Measurements from ENCODE around the gene CHST12.
A peak's percentile ranks its signal among the peaks of the same experiment; 100 is the strongest.
"Not testable (repeated sequence)": the region's sequence is repeated elsewhere in the genome, so short reads cannot be mapped to it uniquely, and the experiment has no call there.

Gene CHST12

GRCh38 chr7:2465928-2466327 is 62.5 kb downstream of the CHST12 start:
- peak; percentile 88 to 96 for DNase-seq

DNA sequence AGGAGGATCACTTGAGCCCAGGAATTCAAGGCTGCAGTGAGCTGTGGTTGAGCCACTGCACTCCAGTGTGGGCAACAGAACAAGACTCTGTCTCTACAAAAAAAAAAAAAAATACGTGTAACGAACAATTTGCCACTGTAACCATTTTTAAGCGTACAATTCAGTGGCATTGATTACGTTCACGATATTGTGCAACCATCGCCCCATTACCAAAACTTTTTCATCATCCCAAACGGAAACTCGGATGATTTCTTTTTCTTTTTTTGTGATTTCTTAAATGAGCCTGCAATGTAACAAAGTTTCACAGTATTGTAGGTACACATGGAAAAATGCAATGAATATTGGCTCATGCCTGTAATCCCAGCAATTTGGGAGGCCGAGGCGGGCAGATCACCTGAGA is 63.3 kb downstream of the CHST12 start:
- DNase-seq, result no peak

DNA sequence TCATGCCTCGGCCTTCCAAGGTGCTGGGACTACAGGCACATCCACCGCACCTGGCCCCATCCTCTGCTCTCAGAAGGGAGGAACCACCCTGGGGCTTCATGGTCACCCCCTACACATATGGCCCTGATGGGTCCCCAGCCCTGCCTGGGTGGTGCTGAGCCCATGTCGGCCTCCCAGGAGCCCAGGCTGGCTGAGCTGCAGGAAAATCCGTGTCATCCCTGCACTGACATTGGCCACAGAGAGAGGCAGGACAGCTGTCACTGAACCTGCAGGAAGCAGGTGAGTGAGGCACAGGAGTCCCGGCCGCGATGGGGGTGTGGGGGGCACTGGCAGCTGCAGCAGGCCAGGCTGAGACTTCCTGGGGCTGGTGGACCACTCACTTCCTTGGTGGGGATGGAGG is 64.8 kb downstream of the CHST12 start:
- no peak for DNase-seq

DNA sequence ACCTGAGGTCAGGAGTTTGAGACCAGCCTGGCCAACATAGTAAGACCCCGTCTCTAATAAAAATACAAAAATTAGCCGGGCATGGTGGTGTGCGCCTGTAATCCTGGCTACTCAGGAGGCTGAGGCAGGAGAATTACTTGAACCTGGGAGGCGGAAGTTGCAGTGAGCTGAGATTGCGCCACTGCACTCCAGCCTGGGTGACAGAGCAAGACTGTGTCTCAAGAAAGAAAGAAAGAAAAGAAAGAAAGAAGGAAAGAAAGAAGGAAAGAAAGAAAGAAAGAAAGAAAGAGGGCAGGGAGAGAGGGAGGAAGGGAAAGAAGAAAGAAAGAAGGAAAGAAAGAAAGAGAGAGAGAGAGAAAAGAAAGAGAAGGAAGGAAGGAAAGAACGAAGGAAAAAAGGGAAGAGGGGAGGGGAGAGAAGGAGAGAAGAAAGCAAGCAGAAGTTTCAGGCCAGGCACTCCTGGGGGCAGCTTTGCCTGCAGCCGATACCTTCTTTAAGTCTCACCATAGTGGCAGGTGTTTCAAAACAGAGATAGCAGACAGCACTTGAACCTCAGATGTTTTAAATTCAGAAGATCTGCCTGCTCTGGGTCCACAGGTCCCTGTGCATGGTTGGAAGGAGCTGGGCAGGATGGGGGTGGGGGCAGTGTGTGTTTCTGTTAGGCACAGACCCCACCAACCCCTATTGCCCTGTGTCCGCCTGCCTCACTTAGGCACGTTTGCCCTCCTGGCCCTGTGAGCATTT is 66.2 kb downstream of the CHST12 start:
- DNase-seq, result not testable (repeated sequence)

GRCh38 chr7:2470204-2471021 is 67.0 kb downstream of the CHST12 start:
- DNase-seq, result no peak

GRCh38 chr7:2471022-2471329 is 67.6 kb downstream of the CHST12 start:
- no peak for DNase-seq

DNA sequence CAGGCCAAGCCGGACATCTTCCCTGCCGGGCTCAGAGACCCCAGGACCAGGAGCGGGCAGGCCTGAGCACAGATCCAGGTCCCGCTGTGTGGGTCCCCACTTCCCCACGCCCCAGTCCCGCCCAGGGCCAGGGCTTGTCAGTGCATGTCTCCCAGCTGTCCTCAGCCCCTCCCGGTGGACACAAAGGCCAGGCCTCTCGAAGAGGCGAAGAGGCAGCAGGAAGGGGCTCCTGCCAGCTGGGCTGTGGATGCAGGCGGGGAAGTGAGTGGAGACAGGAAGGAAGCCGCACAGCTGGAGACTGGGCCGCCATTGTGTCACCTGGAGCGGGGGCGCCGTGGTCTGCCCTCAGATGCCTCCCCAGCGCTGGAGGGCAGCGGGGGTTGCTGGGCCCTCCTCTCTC is 68.0 kb downstream of the CHST12 start:
- no peak for DNase-seq

DNA sequence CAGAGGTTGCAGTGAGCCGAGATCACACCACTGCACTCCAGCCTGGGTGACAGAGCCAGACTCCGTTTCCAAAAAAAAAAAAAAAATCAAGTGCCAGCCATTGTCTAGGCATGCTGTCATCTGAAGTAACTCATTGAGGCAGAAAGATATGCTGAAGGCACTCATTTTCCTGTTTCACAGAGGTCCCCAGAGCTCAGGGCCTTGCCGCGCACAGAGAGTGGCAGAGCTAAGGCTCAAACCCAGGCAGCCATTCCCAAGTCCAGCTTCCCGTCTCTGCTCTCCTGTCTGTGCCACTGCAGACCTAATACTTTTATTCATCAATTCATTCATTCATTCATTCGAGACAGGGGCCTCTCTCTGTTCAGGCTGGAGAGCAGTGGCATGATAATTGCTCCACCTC is 69.3 kb downstream of the CHST12 start:
- no peak for DNase-seq

GRCh38 chr7:2473496-2474180 is 70.2 kb downstream of the CHST12 start:
- no peak for DNase-seq

GRCh38 chr7:2474224-2474623 is 70.8 kb downstream of the CHST12 start:
- DNase-seq, result no peak

- no peak for DNase-seq
Measured at GRCh38 chr7:2474813-2475677, 71.6 kb downstream of the CHST12 start.

DNA sequence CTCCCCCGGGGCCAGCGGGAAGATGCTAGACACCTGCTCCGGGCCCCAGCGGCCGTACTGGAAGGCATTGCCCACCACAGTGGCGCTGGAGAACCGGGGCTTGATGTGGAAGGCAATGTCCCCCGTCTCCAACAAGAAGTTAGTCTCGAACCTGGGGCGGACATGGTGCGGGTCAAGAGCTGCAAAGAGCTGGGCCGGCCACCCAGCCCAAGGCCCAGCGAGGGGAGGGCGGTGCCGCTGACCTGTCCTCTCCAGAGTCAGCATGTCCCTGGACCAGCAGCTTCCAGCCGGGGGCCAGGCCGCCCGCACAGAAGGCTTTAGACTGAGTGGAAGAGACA is 72.2 kb downstream of the CHST12 start:
- DNase-seq, result no peak

DNA sequence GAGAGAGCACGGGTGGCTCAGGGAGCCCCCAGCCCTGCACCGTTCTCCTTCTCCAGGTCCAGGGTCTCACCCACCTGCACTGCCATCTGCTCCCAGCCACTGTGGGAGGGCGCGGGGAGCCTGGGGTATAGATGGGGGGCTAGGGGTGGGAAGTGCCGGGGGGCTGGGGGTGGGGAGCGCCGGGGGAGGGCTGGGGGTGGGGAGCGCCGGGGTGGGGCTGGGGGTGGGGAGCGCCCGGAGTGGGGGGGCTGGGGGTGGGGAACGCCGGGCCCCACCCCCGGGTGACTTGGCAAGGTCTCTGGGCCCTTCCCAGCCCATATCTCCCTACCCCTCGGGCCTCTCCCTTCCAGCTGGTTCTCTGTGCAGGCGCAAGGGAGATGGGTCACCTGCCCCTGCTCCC is 72.9 kb downstream of the CHST12 start, which contains the start of gene GRIFIN:
Gene GRIFIN, minus strand, starts transcription at position 101 of the 400 bp plus-strand sequence. Its CDS starts 15 bp downstream, at position 86.
- DNase-seq, result no peak

- DNase-seq, result no peak
Measured at GRCh38 chr7:2476776-2477446, 73.5 kb downstream of the CHST12 start.

DNA sequence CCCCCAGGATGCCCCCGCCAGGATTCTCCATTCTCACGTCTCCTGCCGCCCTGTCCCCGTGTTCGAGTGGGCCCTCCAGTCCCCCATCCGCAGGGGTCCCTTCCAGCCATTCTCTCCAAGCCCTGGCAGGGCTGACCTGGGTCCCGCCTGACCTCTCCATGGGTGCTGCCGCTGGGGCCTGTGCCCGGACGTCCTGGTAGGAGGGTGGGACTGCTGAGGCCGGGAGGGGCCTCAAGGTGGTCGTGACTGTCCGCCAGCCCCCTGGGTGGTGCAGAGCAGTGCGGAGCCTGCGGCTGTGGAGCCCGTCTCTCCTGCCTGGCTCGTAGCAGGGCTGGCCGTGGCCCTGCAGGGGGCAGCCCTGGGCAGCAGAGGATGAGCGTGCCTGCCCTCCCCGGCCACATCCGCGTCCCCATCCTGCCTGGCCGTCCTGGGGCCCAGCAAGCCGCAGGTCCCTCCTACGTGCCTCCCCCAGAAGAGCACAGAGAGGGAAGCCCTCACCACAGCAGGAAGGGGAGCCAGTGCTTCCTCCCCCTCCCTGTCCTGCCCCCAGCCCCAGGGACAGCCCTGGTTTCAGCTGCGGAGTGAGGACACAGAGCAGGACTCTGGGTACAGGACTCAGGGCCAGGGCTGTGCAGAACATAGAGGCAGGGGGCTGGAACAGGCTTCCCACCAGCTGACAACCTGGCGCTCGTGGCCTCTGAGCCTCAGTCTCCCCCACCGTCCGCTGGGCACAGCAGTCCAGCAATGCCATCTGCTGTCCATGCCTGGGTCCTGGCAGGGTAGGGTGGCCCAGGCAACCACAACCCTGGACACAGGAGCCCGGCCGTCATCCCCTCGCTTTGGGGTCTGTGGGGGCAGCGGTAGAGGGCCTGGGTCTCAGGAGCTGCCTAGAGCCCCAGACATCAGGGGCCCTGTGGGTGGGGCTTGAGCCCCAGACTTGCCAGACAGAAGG is 74.3 kb downstream of the CHST12 start:
- peak in 1 of 2 experiments; percentile 60 for DNase-seq

DNA sequence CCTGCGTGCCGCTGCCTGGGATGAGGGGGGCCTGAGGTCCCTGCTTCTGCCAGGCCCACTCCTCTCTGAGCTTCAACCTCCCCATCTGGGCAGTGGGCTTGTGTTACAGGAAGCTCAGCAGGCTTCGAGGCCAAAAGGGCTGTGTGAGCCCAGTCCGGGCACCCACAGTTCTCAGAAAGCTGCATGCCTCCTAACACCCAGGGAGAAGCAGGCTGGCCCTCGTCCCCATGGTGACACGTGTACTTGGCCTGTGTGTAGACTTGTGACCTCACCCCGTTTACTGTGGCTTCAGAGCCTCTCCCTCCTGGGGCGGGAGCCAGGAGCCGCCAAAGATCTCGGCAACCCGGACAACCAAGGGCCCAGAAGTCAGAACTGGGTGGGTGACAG is 75.0 kb downstream of the CHST12 start:
- no peak for DNase-seq

- DNase-seq, result no peak
Measured at GRCh38 chr7:2478800-2479199, 75.4 kb downstream of the CHST12 start.

GRCh38 chr7:2479276-2480069 is 76.1 kb downstream of the CHST12 start:
- no peak for DNase-seq

DNA sequence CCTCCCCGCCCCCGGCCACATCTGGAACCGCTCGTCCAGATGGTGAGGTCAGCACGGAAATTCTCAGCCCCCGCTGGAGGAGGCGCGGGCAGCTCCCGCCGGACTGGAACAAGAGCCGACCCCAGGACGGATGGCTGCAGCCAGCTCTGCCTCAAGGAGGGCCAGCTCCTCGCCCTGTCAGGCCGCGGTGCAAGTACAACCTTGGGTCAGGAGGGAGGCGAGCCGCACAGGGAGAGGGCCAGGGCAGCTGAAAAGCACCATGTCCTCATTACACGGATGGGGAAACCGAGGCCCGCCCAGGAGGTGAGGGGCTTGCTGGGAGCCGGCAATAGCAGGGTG is 76.6 kb downstream of the CHST12 start:
- no peak for DNase-seq

DNA sequence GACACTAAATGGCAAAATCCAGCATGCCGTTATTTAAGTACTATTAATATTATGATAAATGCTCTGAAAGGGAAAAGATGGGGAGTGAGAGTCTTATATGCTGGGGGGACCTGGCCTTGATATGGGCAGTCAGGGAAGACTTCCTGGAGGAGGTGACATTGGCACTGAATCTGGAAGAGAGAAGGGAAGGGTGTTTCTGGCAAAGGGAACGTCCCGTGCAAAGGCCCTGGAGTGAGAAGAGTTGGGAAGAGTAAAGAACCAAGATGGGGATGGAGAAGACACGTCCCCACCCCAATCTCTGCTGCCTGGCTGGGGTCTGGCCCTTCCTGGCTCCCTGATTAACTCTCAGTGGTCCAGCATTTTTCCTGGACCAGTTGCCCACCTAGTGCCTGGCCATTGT is 77.8 kb downstream of the CHST12 start:
- no peak for DNase-seq
